ENCODE results near the gene POU3F1. TPM values are rescaled to one million over a fixed set of nuclear protein-coding genes. Genes with fewer than 3 reads are reported as not detected.
"Not testable (repeated sequence)": the region's sequence is repeated elsewhere in the genome, so short reads cannot be mapped to it uniquely, and the experiment has no call there.

POU3F1 gene
- total RNA-seq, 2 experiments from 2014 or later = 0.83 to 0.88 TPM

- DNase-seq (no peak), ATAC-seq (ENCODE audit: low read depth) (no peak)
- Mint-ChIP-seq H3K4me3 (no peak overlapping the region), H3K4me1 (peaks cover 10% of the 10 kb centered on the region), H3K9me3 (no peaks in the 10 kb centered on the region), H3K27me3 (peaks cover 5% of the 10 kb centered on the region), H3K27ac (no peak overlapping the region), H3K36me3 (no peaks in the 10 kb centered on the region)
- POLR2A ChIA-PET = no interaction called here
Observed at GRCh38 chr1:38034871-38035270, 11.7 kb downstream of the POU3F1 start.

GRCh38 chr1:38032992-38033391, 13.6 kb downstream of the POU3F1 start:
- H3K27ac Mint-ChIP-seq; H3K27me3 Mint-ChIP-seq; H3K36me3 Mint-ChIP-seq; DNase-seq; H3K9me3 Mint-ChIP-seq; H3K4me3 Mint-ChIP-seq; ATAC-seq (ENCODE audit: low read depth): not testable (repeated sequence)
- peaks cover 24% of the 10 kb centered on the region for H3K4me1 Mint-ChIP-seq
- POLR2A ChIA-PET = interaction anchor here (0.6 kb wide), 1 partner anchor 390 kb away, joined by 3 read pairs; no protein-coding TSS in a partner anchor

GRCh38 chr1:38031513-38031866, 15.1 kb downstream of the POU3F1 start:
- ATAC-seq (ENCODE audit: low read depth) (no peak), DNase-seq (no peak)
- Mint-ChIP-seq H3K4me1 (peaks cover 30% of the 10 kb centered on the region), H3K27me3 (peaks cover 3% of the 10 kb centered on the region), H3K9me3 (no peaks in the 10 kb centered on the region), H3K27ac (no peak overlapping the region), H3K36me3 (no peaks in the 10 kb centered on the region), H3K4me3 (no peak overlapping the region)
- POLR2A ChIA-PET = no interaction called here

- no peak for DNase-seq
- H3K27ac Mint-ChIP-seq = peak overlapping the region; percentile 14
- peaks cover 3% of the 10 kb centered on the region for H3K27me3 Mint-ChIP-seq
- no peaks in the 10 kb centered on the region for H3K36me3 Mint-ChIP-seq
- POLR2A ChIA-PET = no interaction called here
- H3K4me1 Mint-ChIP-seq = peaks cover 30% of the 10 kb centered on the region
- no peaks in the 10 kb centered on the region for H3K9me3 Mint-ChIP-seq
- no peak for ATAC-seq (ENCODE audit: low read depth)
- peak overlapping the region; percentile 28 for H3K4me3 Mint-ChIP-seq
Observed at GRCh38 chr1:38030596-38031512, 15.7 kb downstream of the POU3F1 start.

GRCh38 chr1:38029685-38030511, 16.7 kb downstream of the POU3F1 start:
- Mint-ChIP-seq H3K4me1 (peaks cover 30% of the 10 kb centered on the region), H3K27me3 (peaks cover 3% of the 10 kb centered on the region), H3K9me3 (no peaks in the 10 kb centered on the region), H3K27ac (peak overlapping the region; percentile 68), H3K4me3 (peak overlapping the region; percentile 54), H3K36me3 (no peaks in the 10 kb centered on the region)
- DNase-seq (no peak), ATAC-seq (ENCODE audit: low read depth) (peak; percentile 70)
- POLR2A ChIA-PET = no interaction called here

- Mint-ChIP-seq H3K27ac (no peak overlapping the region), H3K4me3 (no peak overlapping the region), H3K9me3 (no peaks in the 10 kb centered on the region), H3K36me3 (no peaks in the 10 kb centered on the region), H3K4me1 (peaks cover 30% of the 10 kb centered on the region), H3K27me3 (peaks cover 3% of the 10 kb centered on the region)
- no peak for ATAC-seq (ENCODE audit: low read depth)
- POLR2A ChIA-PET = no interaction called here
- no peak for DNase-seq
Observed at GRCh38 chr1:38029081-38029681, 17.4 kb downstream of the POU3F1 start.

GRCh38 chr1:38028671-38029070, 17.9 kb downstream of the POU3F1 start:
- Mint-ChIP-seq H3K27ac (peak overlapping the region; percentile 41), H3K4me3 (no peak overlapping the region), H3K4me1 (peaks cover 30% of the 10 kb centered on the region), H3K36me3 (no peaks in the 10 kb centered on the region), H3K9me3 (no peaks in the 10 kb centered on the region), H3K27me3 (no peaks in the 10 kb centered on the region)
- POLR2A ChIA-PET = no interaction called here
- ATAC-seq (ENCODE audit: low read depth) (no peak), DNase-seq (no peak)

GRCh38 chr1:38028105-38028591, 18.4 kb downstream of the POU3F1 start:
- POLR2A ChIA-PET = no interaction called here
- peak; percentile 54 for ATAC-seq (ENCODE audit: low read depth)
- Mint-ChIP-seq H3K27ac (peak overlapping the region; percentile 41), H3K27me3 (no peaks in the 10 kb centered on the region), H3K4me3 (no peak overlapping the region), H3K9me3 (no peaks in the 10 kb centered on the region), H3K36me3 (no peaks in the 10 kb centered on the region), H3K4me1 (peaks cover 30% of the 10 kb centered on the region)
- no peak for DNase-seq

GRCh38 chr1:38027201-38028104, 19.1 kb downstream of the POU3F1 start:
- Mint-ChIP-seq H3K4me1 (peaks cover 30% of the 10 kb centered on the region), H3K27ac (no peak overlapping the region), H3K4me3 (no peak overlapping the region), H3K27me3 (no peaks in the 10 kb centered on the region), H3K36me3 (peaks cover 5% of the 10 kb centered on the region), H3K9me3 (no peaks in the 10 kb centered on the region)
- DNase-seq (no peak), ATAC-seq (ENCODE audit: low read depth) (no peak)
- POLR2A ChIA-PET = no interaction called here

GRCh38 chr1:38026592-38027200, 19.9 kb downstream of the POU3F1 start:
- H3K36me3 Mint-ChIP-seq = peaks cover 10% of the 10 kb centered on the region
- ATAC-seq (ENCODE audit: low read depth) (no peak), DNase-seq (no peak)
- H3K27ac Mint-ChIP-seq = no peak overlapping the region
- peaks cover 30% of the 10 kb centered on the region for H3K4me1 Mint-ChIP-seq
- POLR2A ChIA-PET = interaction anchor here (0.7 kb wide), 1 partner anchor 336 kb away, joined by 3 read pairs; a partner anchor contains a TSS
- no peaks in the 10 kb centered on the region for H3K9me3 Mint-ChIP-seq
- H3K4me3 Mint-ChIP-seq = no peak overlapping the region
- H3K27me3 Mint-ChIP-seq = no peaks in the 10 kb centered on the region

- POLR2A ChIA-PET = interaction anchor here (1.3 kb wide), 1 partner anchor 16 kb away, joined by 3 read pairs; no protein-coding TSS in a partner anchor
- H3K4me1 Mint-ChIP-seq = peaks cover 28% of the 10 kb centered on the region
- no peaks in the 10 kb centered on the region for H3K27me3 Mint-ChIP-seq
- no peak overlapping the region for H3K4me3 Mint-ChIP-seq
- ATAC-seq (ENCODE audit: low read depth) (no peak), DNase-seq (no peak)
- no peak overlapping the region for H3K27ac Mint-ChIP-seq
- no peaks in the 10 kb centered on the region for H3K9me3 Mint-ChIP-seq
- peaks cover 10% of the 10 kb centered on the region for H3K36me3 Mint-ChIP-seq
Observed at GRCh38 chr1:38025664-38026063, 20.9 kb downstream of the POU3F1 start.

GRCh38 chr1:38025233-38025632, 21.4 kb downstream of the POU3F1 start:
- H3K4me1 Mint-ChIP-seq = peaks cover 24% of the 10 kb centered on the region
- POLR2A ChIA-PET = interaction anchor here (0.6 to 1.3 kb wide), 2 partner anchors 14 to 15 kb away, joined by 3 to 7 read pairs; no protein-coding TSS in a partner anchor
- no peak overlapping the region for H3K4me3 Mint-ChIP-seq
- H3K27me3 Mint-ChIP-seq = no peaks in the 10 kb centered on the region
- no peak for ATAC-seq (ENCODE audit: low read depth)
- H3K36me3 Mint-ChIP-seq = peaks cover 10% of the 10 kb centered on the region
- no peaks in the 10 kb centered on the region for H3K9me3 Mint-ChIP-seq
- H3K27ac Mint-ChIP-seq = no peak overlapping the region
- DNase-seq = no peak

Data from activated naive CD8-positive, alpha-beta T cell treated with anti-CD3 and anti-CD28 coated beads, Interleukin-2, amount 10 ng/mL, durations not matched to agents 7 days and 5 days (primary cell).